ENCODE data around the gene RGS7BP. TPM values are rescaled to one million over a fixed set of nuclear protein-coding genes. Genes with fewer than 3 reads are reported as not detected.

Gene RGS7BP
- total RNA-seq, 4 donors from 2014 or later = 0.33 to 3.4 (median 2.7) TPM

- Histone ChIP-seq H3K27me3 (no peaks in the 10 kb centered on the region), H3K4me3 (replicated peaks in 1 of 3) (no peak overlapping the region), H3K9me3 (no peaks in the 10 kb centered on the region), H3K36me3 (no peaks in the 10 kb centered on the region), H3K27ac (no peak overlapping the region), H3K4me1 (no peaks in the 10 kb centered on the region)
- TF ChIP-seq POLR2A (IDR thresholded peaks at IDR 0.05) = no peak
- TF ChIP-seq, protein P1, sequence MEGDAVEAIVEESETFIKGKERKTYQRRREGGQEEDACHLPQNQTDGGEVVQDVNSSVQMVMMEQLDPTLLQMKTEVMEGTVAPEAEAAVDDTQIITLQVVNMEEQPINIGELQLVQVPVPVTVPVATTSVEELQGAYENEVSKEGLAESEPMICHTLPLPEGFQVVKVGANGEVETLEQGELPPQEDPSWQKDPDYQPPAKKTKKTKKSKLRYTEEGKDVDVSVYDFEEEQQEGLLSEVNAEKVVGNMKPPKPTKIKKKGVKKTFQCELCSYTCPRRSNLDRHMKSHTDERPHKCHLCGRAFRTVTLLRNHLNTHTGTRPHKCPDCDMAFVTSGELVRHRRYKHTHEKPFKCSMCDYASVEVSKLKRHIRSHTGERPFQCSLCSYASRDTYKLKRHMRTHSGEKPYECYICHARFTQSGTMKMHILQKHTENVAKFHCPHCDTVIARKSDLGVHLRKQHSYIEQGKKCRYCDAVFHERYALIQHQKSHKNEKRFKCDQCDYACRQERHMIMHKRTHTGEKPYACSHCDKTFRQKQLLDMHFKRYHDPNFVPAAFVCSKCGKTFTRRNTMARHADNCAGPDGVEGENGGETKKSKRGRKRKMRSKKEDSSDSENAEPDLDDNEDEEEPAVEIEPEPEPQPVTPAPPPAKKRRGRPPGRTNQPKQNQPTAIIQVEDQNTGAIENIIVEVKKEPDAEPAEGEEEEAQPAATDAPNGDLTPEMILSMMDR (IDR thresholded peaks at IDR 0.05) = no peak
- no peak for DNase-seq
- intact Hi-C loops (cut with DNase I) = no loop called here
- WGBS, 2 donors = 75% methylated on average over 3 of the region's 3 CpGs
These were observed 153.5 kb downstream of the RGS7BP start for GRCh38 chr5:64659289-64659688.

Small RNA genes lying within 50 kb of the gene (small RNA-seq; reads per million reads assigned to genes)
- gene RN7SL169P = not detected
- gene RNU6-294P = not detected

Other genes starting within 250 kb of the RGS7BP start
- not detected for gene SHISAL2B, start 184.5 kb downstream of the RGS7BP start, total RNA-seq